CD4-positive, alpha-beta T cell treated with Interleukin-4 for 4 hours (primary cell): Measurements from ENCODE around the gene TEX44.
A peak's percentile ranks its signal among the peaks of the same experiment; 100 is the strongest.
"Not testable (repeated sequence)": the region's sequence is repeated elsewhere in the genome, so short reads cannot be mapped to it uniquely, and the experiment has no call there.

Experiments used
- DNase-seq: peaks from one replicate; pipeline ENCODE4 v3.0.0-alpha.2; 2020

The TEX44 gene

DNA sequence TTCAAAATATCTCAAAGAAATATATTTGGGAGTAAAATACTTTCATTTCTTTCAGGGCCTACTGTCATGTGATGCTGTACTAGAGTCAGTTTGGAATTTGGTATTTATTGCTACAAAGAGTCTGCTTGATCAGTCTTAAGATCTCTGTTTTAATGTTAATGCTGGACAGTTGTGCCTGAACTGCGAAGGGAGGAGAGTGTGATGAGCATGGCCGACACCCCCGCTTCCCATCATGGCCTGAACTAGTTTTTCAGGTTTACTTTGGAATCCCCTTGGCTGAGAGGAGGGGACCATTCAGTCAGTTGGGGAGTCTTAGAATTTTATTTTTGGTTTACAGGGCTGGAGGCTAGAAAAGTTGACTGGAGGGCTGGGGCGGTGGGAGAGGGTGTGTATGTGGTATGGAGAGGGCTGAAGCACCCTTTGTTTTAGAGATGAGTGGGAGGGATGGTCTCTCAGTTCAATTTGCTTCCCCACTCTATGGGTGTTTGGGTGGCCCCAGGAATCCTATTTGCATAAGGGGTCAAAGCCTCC lies 20.9 kb upstream of the TEX44 start:
- no peak for DNase-seq

DNA sequence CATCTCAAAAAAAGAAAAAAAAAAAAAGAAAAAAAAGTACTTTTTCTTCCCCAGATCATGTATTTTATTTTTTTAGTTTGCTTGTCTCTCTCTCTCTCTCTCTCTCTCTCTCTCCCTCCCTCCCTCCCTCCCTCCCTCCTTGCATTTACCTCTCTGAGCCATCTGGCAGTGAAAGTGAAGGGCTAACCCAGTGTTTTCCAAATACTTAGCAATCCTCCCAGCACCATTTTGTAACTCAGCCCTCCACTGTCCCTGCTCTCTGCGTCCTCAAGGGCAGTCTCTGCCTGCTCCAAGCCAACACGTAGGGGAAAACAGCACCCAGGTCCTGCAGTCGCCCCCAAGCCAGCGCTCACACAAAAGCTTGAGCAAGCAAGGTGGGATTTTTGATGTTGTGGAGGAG lies 19.6 kb upstream of the TEX44 start:
- DNase-seq, result no peak

DNA sequence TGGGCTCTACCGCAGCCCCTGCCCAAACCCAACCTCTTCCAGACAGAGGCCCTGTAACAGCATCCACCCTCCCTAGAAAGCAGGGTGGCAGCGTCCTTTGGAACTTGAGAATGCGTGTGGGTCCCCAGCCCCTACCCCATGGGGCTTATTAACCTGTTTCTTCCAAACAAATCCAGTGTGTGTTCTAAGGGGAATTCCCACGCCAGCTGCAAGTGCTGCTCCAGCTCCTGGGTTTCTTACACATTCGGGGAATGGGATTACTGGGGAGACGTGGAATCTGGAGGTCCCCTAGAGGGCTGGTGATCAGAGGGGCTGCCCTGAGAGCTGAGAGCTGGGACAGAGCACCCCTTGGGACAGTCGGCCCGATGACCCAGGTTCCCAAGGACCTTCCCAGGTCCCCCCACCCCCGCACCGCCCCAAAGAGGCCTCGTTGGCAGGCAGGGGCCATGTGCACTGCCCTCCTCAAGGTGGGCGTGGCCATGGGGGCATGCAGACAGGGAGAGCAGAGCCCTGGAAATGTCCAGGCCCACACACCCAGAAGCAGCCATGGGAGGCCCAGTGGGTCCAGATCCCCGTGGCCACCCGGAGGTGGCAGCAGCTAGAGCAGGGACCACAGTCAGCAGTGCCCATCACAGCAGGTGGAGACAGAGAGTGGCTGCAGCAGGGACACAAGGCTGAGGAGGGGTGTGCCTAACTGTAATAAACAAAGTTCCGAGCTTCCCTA lies 18.8 kb upstream of the TEX44 start:
- no peak for DNase-seq

DNA sequence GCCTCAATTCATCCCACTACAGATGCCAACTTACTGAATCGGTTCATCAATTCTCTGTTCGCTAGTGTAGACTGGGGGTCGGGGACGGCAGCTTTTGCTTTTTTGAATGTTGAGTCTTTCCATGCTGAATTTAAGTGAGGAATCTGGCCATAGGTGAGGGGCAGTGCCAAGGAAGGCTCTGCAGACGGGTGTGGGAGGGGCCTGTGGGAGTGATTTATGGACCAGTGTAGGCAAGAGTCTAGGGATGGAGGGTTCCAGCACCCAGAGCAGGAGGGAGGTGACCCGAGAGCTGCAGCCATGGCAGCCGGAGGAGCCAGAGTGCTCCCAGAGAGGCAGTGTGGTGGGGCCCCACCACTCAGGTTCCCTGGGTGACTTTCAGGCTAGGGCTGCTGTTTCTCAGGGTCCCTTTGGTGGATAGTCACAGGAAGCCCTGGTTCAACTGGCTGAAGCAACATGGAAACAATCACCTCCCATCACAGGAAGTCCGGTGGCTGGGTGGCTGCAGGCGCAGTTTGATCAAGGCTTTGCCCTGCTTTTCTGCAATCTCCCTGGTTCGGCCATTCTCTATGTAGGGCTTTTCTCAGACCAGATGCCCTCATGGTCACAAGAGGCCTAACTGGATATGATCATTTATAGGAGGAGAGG lies 16.9 kb upstream of the TEX44 start:
- DNase-seq, result no peak

DNA sequence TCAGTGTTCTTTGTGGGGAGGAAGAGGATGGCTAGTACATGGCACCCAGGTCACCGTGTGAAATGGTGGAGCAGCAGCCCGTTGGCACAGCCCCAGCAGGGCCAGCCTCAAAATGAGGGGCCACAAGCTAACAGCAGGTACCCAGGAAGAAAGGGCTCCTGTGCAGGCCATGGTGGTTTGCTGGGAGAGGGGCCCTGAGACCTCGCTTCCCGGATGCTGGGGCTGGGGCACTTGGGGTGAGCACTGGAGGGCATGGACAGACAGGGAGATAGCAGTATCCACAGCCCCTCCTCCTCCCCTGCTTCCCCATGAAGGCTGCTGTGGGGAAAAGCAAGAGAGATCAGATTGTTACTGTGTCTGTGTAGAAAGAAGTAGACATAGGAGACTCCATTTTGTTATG lies 16.2 kb upstream of the TEX44 start:
- DNase-seq, result no peak

DNA sequence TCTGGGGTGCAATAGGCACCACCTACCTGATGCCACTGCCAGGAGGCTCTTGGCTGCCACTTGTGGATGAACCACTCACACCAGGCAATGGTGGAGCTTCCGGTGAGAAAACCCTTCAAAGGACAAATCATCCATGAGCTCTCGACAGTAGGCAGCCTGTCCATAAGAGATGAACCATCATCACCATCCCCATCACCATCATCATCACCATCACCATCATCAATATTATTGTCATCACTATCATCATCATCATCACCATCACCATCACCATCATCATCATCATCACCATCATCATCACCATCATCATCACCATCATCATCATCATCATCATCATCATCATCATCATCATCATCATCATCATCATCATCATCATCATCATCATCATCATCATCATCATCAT lies 14.0 kb upstream of the TEX44 start:
- DNase-seq, result not testable (repeated sequence)

GRCh38 chr2:231579560-231579959 lies 13.1 kb upstream of the TEX44 start:
- no peak for DNase-seq

DNA sequence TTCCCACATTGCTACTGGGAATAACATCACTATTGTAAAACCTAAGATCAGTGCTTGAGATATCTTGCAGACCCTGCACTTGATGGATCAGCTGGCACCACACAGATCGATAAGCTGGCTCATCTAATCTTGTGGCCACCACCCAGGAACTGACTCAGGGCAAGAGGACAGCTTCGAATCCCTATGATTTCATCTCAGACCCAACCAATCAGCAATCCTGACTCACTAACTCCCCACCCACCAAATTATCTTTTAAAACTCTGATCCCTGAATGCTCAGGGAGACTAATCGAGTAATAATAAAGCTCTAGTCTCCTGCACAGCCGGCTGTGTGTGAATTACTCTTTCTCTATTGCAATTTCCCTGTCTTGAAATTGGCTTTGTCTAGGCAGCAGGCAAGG lies 11.3 kb upstream of the TEX44 start:
- no peak for DNase-seq

- DNase-seq, result no peak
Measured at GRCh38 chr2:231583982-231584381, 8.7 kb upstream of the TEX44 start.

DNA sequence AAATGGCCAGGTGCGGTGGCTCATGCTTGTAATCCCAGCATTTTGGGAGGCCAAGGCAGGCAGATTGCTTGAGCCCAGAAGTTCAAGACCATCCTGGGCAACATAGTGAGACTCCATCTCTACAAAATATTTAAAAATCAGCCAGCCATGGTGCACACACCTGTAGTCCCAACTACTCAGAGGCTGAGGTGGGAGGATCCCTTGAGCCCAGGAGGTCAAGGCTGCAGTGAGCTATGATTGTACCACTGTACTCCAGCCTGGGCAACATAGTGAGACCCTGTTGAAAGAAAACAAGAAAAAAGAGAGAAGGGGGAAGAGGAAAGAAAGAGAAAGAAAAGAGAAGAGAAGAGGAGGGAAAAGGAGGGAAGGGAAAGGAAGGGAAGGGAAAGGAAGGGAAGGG lies 4.9 kb upstream of the TEX44 start:
- not testable (repeated sequence) for DNase-seq

- DNase-seq, result no peak
Measured at GRCh38 chr2:231589656-231590055, 3.0 kb upstream of the TEX44 start.

- no peak for DNase-seq
Measured at GRCh38 chr2:231590614-231591013, 2.0 kb upstream of the TEX44 start.

- DNase-seq, result no peak
Measured at GRCh38 chr2:231593666-231594065, 1.0 kb downstream of the TEX44 start.

- DNase-seq, result no peak
Measured at GRCh38 chr2:231597014-231597611, 4.4 kb downstream of the TEX44 start.

GRCh38 chr2:231597627-231598026 lies 5.0 kb downstream of the TEX44 start:
- no peak for DNase-seq

DNA sequence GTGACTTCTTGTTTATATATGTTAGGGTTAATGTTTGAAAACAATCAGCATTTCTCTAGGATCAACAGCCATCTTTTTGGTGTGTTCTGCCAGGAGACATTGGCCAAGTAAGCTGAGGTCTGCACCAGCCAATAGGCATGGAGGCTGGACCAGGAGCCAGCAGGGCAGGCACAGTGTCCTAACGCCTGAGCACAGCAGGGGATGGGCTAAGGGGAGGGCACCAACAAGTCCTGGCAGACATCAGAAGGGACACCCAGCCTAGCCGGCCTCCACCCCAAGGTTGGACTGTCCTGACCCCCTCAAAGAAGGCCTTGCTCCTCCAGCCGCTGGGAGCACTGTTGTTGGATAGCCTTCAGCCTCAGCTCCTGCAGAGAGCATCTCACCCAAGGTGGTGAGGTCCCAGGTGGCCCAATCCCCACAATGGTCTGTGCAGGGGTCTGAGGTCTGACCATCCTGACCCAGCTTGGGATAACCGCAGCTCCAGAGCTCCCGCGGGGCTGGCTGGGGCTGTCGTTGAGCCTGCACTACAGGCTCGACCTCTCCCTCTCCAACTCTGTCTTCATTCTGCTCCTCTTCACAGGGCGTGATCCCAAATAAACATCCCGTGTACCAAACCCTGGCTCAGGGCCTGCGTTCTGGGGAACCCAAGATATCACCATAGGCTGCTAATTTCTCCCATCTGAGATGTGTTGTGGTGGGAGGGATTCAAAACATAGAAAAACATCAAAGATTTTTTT lies 8.1 kb downstream of the TEX44 start:
- DNase-seq, result no peak

- peak; percentile 75 for DNase-seq
Measured at GRCh38 chr2:231601356-231602229, 8.9 kb downstream of the TEX44 start.

DNA sequence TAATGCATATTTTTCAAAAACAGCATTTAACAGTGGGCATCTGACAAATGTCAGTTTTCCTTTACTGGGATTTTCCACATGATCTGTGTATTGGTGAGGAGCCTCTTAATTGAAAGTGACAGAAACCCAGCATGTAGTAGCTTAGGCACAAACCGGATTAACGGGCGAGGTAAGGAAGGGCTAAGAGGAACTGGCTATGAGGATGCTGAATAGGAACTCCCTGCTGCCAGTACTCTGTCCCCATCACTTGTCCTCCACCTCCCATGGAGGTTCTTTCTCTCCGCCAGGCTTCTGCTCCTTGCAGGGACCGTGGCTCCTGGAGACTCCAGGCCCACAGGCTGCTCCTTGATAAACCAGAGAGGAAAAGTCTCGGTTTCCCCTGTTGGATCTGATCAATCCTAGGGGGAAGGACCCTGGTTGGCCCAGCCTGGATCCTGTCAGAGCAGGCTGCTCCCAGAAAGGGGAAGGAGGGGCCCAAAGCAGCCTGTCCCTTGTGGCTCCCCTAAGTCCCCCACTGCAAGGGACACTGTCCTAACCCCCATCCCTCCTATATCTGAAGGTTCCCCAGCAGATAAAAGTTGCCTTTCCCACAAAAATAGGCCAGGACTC lies 10.3 kb downstream of the TEX44 start:
- DNase-seq, result no peak

DNA sequence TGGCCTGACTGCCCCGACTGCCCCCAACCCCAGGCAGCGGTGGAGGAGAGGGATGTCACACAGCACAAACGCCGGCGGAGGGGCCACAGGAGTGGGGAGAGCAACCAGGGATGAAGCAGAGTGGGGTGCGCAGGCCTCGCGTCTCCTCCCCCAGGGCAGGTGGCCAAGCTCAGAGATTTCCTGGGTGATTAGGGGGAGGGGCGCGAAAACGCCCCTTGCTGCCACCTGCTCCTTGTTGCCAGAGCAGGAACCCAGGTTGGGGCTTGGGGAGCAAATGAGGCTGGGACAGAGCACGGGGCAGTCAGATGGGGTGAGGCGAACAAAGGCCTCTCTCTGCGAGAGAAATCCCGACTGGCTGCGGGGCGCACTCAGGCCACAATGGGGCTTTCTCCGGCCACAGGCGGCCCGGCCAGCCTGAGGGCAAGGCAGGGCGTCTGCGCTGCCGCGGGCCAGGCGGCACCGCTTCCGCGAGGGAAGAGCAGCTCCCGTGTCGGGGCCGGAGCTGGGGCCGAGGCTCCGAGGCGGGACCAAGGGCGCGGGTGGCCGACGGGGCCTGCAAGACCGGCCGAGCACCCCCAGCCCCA lies 11.5 kb downstream of the TEX44 start:
- DNase-seq, result no peak

GRCh38 chr2:231604685-231605606 lies 12.3 kb downstream of the TEX44 start:
- DNase-seq, result peak; percentile 96
